NCI-H1417 (cell line): ENCODE measurements around the gene PLEKHA6.
A peak's percentile ranks its signal among the peaks of the same experiment; 100 is the strongest.

Experiments
- DNase-seq, 3 experiments: peaks; one replicate each; lab custom pipeline; 2025; lab: John Stamatoyannopoulos, UW

The PLEKHA6 gene

GRCh38 chr1:204357551-204358490 is 1.9 kb downstream of the PLEKHA6 start:
- DNase-seq, result peak in 2 of 3 experiments; percentile 37 to 78

DNA sequence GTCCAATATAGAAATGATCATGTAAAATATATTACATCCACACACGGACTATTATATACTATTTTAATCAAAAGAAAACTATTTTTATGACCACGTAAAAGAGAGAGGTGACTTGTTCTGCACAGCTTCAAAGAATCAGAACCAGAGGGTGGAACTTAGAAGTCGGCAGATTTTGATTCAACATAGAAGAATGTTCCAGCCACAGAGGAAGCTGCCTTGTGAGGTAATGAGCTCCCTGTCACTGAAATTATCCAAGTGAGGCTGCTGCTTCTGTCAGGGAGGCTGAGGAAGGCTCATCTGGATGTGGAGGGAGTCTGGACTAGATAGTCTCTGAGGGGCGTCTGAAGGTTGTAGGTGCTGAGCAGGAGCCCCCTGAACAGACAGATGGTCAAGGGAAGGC is 2.7 kb downstream of the PLEKHA6 start:
- no peak for DNase-seq

- no peak for DNase-seq
Observed at GRCh38 chr1:204355913-204356312, 3.8 kb downstream of the PLEKHA6 start.

DNA sequence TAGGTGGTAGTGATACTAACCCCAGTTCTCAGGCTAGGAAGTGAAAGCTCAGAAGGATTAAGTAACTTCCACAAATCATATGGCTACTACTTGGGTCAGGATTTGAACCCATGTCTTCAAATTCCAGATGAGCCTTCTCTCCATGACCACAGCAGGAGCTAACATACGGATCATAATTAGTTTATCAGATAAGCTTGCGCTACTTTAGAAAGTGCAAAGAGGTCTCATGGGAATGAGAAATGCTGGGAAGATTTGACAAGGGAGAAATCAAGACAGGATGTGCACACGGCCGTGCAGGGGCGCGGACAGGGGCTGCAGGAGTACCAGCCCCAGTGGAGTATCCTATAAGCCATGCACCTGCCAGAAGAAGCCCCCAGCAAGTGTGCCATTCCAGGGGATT is 5.2 kb downstream of the PLEKHA6 start:
- DNase-seq, result no peak

- DNase-seq, result no peak
Observed at GRCh38 chr1:204353213-204353910, 6.4 kb downstream of the PLEKHA6 start.

DNA sequence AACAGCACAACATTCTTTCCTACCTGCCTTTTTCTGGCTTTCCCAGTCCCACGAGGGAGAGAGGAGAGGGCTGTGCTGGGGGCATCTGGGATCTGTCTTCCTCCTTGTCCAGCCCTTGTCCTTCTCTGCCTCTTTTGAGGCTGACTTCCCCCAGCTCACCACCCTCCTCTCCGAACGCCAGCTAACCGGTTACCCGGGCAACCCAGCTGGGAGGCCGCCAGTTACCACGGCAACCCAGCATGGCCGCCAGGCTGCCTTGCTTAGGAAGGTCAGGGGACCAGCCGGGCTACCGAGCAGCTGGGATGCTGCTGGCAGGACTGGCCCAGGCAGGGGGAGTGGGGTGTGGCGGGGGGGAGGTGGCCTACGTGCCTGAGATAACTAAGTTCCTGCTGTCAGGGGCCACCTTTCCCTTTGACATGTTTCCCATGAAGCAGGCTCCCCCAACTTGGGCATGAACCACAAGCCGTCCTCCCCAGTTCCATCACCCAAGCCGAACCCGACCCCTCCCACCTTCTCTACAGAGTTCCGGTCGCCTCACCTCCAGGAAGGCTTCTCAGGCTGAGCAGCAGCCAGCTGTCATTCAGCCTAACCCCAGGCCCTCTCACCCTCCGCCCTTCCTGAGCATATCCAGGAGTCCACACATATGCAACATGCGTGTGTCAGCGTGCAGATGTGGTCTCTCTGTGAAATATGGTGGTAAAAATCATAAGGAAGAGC is 8.7 kb downstream of the PLEKHA6 start:
- DNase-seq, result peak; percentile 85 to 96 (median 92)

DNA sequence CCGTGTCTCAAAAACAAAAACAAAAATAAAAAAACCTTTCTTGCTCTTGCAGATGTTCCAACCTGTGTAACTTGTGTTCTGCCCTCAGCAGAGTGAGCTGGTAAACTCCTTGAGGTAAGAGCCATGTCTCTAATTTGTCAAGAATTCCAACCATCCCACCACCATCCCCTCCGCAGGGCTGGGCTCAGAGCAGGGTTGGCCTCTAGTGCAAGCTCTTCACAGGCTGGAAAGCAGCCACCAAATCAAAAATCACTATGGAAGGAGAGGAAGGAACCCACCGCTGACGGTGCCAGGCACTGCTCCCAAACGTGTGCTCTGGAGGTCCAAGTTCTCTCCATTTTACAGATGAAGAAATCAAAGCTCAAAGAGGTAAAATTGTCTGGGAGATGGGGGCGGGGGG is 9.4 kb downstream of the PLEKHA6 start:
- DNase-seq, result no peak

- DNase-seq, result no peak
Observed at GRCh38 chr1:204349602-204350001, 10.1 kb downstream of the PLEKHA6 start.

GRCh38 chr1:204348722-204349121 is 11.0 kb downstream of the PLEKHA6 start:
- DNase-seq, result peak; percentile 30 to 63 (median 57)

- DNase-seq, result no peak
Observed at GRCh38 chr1:204348242-204348641, 11.5 kb downstream of the PLEKHA6 start.

DNA sequence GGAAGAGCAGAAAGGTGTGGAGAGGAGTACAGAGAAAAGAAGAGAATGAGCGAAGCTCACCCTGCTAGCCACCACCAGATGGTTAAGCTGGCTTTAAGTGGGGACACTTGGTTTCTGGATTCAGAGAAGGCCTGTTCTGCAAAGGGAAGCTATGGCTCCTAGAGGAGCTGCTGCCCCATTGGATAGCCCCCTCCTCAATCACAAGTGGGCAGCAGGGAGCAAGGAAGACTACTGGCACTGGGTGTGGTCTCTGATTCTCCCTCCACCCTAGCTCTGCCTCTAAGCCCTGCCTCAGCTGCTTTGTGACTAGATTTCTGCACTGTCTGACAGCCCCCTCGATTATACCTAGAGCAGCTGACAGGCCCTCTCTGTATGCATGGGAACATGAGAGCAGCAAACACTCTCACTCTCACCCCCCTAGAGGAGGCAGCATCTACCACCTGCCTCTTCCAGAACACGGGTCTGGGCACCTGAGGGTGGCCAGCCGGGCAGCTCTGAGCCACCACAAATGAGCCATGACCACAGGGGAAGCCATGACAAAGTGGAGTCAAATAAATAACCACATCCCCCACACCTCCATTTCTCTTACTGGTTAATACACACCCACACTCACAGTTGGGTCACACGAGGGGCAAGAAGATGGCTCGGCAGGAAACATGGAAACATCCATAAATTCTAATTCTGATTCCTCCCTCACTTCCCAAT is 13.6 kb downstream of the PLEKHA6 start:
- DNase-seq, result peak in 1 of 3 experiments; percentile 31

GRCh38 chr1:204345438-204345841 is 14.3 kb downstream of the PLEKHA6 start:
- peak in 1 of 3 experiments; percentile 54 for DNase-seq

DNA sequence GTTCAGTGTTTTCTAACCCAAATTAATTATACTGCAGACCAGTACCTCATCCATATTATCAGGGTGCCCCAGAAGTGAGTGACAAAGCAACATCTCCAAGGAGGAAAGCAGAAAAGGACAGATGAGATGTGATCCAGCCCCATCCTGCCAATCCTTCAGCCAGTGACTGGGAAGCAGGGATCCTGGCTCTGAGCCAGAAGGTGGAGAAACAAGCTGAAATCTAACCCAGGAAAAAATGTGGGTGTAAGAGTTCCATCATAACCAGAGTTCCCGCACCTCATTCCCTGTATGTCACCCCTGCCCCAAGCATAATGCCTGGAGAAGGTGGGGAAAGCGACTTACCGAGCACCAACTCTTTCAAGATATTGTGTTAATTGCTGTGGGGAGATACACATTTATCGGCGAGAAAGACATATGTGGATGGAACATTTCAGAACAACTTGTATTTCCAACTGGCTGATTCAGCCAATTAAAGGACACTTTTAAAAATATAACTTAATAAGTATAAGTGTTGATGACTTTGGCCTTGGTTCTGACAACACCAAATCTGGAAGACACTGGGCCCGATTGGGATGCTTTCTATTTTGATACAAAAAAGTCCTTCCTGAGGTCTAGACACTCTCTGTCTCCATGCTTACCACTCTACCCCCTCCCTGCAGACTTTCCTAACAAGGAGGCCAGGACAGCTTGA is 14.9 kb downstream of the PLEKHA6 start:
- peak in 2 of 3 experiments; percentile 54 to 70 for DNase-seq

DNA sequence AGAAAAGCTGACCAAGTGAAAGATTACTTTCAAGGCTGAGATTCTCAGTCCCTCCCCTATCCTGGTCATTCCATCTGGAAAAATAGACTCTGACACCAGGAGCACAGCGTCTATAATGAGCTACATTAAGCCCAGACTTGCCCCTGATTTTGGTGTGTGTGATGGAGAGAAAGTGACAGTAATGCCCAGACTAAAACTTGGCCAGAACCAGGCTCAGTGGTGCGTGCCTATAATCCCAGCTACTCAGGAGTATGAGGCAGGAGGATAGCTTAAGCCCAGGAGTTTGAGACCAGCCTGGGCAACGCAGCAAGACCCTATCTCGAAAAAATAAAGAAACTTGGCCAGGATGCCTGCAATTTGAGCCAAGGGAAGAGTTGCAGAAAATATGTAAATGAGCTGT is 15.9 kb downstream of the PLEKHA6 start:
- DNase-seq, result no peak

- no peak for DNase-seq
Observed at GRCh38 chr1:204343247-204343646, 16.5 kb downstream of the PLEKHA6 start.

DNA sequence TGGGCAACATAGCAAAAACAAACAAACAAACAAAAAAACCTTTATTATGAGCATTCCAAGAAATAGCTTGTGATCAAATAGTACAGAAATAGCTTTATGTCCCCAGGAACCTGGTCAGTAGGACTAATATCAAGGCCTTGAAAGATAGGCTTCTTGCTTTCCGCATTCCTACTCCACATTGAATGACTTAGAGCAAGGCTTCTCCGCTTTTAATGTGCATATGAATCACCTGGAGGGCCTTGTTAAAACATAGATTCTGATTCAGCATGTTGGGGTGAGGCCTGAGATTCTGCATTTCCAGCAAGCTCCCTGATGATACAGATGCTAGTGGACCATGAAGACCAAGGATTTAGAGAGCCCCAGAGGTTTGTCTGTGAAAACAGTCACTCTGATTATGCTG is 17.4 kb downstream of the PLEKHA6 start:
- peak in 1 of 3 experiments; percentile 53 for DNase-seq

- DNase-seq, result peak in 2 of 3 experiments; percentile 21 to 61
Observed at GRCh38 chr1:204341380-204341779, 18.3 kb downstream of the PLEKHA6 start.

DNA sequence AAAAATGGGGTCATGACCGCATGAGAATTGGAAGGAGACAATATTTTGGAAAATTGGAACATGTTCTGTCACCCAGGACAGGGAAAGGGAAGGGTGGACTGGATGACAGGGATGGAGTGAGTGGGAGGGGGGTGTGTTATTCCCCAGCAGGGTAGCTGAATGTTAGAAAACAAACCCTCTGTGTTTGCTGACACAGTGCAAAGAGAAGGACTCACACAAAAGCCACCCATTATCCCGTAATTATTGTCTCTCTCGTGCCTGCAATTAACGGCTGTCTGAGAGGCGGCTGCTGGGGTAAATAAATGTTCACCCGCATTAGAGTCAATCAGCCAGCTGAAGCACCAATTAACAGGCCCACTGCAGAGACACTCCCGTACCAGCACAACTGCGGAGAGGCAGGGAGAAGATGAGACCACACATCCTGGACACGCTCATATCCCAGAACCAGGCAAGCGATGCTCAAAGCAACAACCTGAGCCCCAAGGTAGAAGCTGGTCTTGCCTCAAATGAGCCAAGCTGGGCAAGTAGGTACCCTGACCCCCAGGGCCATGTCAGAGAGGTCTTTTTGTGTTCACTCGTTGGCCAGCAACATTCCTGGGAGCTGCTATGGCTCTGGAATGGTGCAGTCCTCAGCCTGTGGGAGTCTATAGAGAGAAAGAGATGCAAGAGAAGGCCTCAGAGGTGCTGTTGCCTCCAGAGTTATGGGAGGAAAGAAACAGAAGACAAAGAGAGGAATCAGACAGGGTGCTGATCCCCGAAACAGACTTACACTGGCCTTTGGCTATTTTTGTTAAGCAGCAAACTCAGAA is 19.4 kb downstream of the PLEKHA6 start:
- peak; percentile 94 to 100 (median 98) for DNase-seq

DNA sequence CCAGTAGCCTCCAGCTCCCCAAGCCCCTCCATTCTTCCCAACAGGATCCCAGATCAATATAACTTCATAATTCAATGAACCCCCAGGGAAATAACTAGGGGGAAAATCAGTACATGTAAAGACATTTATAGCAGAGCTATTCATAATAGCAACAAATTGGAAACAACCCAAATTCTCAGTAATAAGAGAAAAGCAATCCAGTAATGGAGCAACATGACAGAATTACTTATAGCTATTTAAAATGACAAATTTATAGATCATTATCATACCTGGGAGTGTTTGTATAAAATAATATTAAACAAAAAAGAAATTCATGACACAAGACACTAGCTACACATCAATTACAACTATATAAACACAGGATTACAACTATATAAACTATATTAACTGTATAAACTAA is 20.2 kb downstream of the PLEKHA6 start:
- no peak for DNase-seq

GRCh38 chr1:204338997-204339396 is 20.7 kb downstream of the PLEKHA6 start:
- DNase-seq, result peak; percentile 31 to 63 (median 34)
